ELF-1 (cell line): Measurements from ENCODE around the gene POLR1A.

Experiments used
- DNase-seq: peaks from one replicate; pipeline ENCODE4 v3.0.0-alpha.2; 2016; ENCODE audit warnings: low read depth, low spot score

POLR1A gene

GRCh38 chr2:85981579-85982247 is 124.0 kb downstream of the POLR1A start:
- no peak for DNase-seq

GRCh38 chr2:85978883-85979780 is 126.6 kb downstream of the POLR1A start:
- DNase-seq: no peak

GRCh38 chr2:85976106-85976920 is 129.4 kb downstream of the POLR1A start:
- DNase-seq: no peak

DNA sequence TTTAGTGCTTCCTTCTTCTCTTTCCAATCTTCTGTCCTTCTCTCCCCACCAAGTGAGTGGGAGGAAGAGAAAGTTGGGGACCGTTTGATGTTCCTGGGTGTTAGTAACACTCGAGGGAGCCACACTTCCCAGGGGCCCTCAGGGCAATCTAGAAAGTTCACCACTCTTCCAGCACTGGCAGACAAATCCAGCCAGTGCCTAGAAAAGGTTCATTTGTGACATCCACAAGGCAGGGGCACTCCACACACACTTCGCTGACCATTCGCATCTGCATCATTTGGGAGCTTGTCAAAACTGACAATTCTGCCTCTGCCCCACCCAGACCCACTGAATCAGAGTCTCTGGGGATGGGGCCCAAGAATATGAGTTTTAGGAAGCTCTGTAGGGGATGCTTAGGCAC is 130.1 kb downstream of the POLR1A start:
- DNase-seq: no peak

GRCh38 chr2:85974390-85974789 is 131.3 kb downstream of the POLR1A start:
- no peak for DNase-seq

GRCh38 chr2:85972355-85972754 is 133.3 kb downstream of the POLR1A start:
- DNase-seq: no peak

DNA sequence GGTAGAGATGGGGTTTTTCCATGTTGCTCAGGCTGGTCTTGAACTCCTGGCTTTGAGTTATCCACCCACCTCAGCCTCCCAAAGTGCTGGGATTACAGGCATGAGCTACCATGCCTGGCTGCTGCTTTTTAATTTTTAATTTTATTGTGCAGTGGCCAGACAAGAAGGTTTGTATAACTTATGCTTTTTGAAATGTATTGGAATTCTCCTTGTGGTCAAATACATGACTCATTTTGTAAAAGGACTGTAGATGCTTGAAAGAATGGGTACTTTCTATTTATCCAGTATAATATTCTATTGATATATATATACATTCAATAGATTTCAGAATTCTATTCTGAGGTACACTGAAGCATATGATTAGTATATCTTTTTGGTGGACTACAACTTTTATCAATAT is 134.3 kb downstream of the POLR1A start:
- no peak for DNase-seq
